ENCODE data around the gene SFRP5.

DNA sequence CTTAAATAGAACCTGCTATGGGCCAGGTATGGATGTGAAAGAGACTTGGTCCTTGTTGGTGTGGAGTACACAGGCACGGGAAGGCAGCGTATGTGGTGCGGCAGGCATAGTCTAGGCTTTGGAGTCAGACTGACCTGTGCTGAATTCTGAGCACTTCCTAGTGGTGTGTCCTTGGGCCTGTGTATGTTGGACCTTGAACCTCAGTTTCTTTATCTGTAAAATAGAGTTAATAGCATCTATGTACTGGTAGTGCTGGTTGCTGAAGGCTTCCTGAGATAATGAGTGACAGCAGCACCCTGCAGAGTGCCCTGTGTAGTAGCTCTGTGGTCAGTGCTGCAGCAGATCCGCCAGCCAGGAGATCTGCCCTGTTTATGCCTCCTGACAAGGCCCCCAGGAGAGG, 5.3 kb upstream of the SFRP5 start:
- TF ChIP-seq, protein P1, sequence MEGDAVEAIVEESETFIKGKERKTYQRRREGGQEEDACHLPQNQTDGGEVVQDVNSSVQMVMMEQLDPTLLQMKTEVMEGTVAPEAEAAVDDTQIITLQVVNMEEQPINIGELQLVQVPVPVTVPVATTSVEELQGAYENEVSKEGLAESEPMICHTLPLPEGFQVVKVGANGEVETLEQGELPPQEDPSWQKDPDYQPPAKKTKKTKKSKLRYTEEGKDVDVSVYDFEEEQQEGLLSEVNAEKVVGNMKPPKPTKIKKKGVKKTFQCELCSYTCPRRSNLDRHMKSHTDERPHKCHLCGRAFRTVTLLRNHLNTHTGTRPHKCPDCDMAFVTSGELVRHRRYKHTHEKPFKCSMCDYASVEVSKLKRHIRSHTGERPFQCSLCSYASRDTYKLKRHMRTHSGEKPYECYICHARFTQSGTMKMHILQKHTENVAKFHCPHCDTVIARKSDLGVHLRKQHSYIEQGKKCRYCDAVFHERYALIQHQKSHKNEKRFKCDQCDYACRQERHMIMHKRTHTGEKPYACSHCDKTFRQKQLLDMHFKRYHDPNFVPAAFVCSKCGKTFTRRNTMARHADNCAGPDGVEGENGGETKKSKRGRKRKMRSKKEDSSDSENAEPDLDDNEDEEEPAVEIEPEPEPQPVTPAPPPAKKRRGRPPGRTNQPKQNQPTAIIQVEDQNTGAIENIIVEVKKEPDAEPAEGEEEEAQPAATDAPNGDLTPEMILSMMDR (IDR thresholded peaks at IDR 0.05) = no peak
- TF ChIP-seq POLR2A (IDR thresholded peaks at IDR 0.05) = no peak

Measured in ovary (tissue), 3 donors.